T-helper 1 cell treated with Interleukin-12 subunit alpha and Interleukin-12 subunit beta and Interleukin-4 antibody, amounts not matched to agents 30 μg/mL and 1 μg/mL, for 36 hours (primary cell): ENCODE data around the gene MARS1.
"Not testable (repeated sequence)": the region's sequence is repeated elsewhere in the genome, so short reads cannot be mapped to it uniquely, and the experiment has no call there.

ENCODE experiments used
- H3K27ac Mint-ChIP-seq: one replicate; pipeline ENCODE4 v1.8.0; 2021; ENCODE audit warnings: mild to moderate bottlenecking, mixed read lengths
- H3K27me3 Mint-ChIP-seq: one replicate; pipeline ENCODE4 v1.8.0; 2021; ENCODE audit warnings: low read depth, mixed read lengths
- H3K36me3 Mint-ChIP-seq: one replicate; pipeline ENCODE4 v1.8.0; 2021; ENCODE audit warnings: low read depth, mixed read lengths
- H3K4me1 Mint-ChIP-seq: one replicate; pipeline ENCODE4 v1.8.0; 2021; ENCODE audit warnings: low read depth, mixed read lengths
- H3K4me3 Mint-ChIP-seq: one replicate; pipeline ENCODE4 v1.8.0; 2021; ENCODE audit warnings: mild to moderate bottlenecking, moderate library complexity, mixed read lengths
- H3K9me3 Mint-ChIP-seq: one replicate; pipeline ENCODE4 v1.8.0; 2021; ENCODE audit warnings: mixed read lengths

Gene MARS1

GRCh38 chr12:57488402-57489156 lies 711 bp downstream of the MARS1 start:
- Mint-ChIP-seq H3K27ac (peak overlapping the region; percentile 97), H3K27me3 (no peaks in the 10 kb centered on the region), H3K4me3 (peak overlapping the region; percentile 100), H3K4me1 (peaks cover 28% of the 10 kb centered on the region), H3K36me3 (peaks cover 35% of the 10 kb centered on the region), H3K9me3 (no peaks in the 10 kb centered on the region)

DNA sequence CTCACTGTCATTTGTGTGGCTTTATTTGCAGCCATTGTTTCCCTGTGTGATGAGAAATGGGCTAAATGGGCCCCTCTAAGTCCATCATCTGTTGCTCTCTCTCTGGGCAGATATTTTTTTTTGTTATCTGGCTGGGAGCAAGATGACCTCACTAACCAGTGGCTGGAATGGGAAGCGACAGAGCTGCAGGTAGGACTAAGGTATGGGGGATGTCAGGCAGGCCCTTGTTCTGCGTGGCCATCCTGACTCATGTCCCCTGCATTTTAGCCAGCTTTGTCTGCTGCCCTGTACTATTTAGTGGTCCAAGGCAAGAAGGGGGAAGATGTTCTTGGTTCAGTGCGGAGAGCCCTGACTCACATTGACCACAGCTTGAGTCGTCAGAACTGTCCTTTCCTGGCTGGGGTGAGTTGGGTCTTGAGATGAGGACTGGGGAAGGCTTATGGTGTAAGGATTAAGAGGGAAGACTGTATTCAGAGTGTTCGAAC lies 1.3 kb downstream of the MARS1 start:
- Mint-ChIP-seq H3K9me3 (no peaks in the 10 kb centered on the region), H3K27me3 (no peaks in the 10 kb centered on the region), H3K36me3 (peaks cover 35% of the 10 kb centered on the region), H3K27ac (peak overlapping the region; percentile 97), H3K4me3 (peak overlapping the region; percentile 100), H3K4me1 (peaks cover 28% of the 10 kb centered on the region)

DNA sequence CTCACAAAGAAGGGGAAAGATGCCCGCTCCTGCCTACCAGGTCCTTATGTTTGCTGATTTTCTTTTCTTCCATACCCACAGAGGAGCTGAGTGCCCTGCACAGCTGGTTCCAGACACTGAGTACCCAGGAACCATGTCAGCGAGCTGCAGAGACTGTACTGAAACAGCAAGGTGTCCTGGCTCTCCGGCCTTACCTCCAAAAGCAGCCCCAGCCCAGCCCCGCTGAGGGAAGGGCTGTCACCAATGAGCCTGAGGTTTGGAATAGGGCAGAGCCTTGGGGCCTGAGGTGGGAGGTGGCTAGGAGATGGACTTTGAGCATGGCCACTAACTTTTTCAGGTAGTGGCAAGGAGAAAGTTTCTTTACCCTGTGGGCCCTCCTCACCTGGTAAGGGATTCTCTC lies 2.3 kb downstream of the MARS1 start:
- no peak overlapping the region for H3K27ac Mint-ChIP-seq
- H3K36me3 Mint-ChIP-seq = peaks cover 35% of the 10 kb centered on the region
- H3K27me3 Mint-ChIP-seq = no peaks in the 10 kb centered on the region
- no peak overlapping the region for H3K4me3 Mint-ChIP-seq
- H3K9me3 Mint-ChIP-seq = no peaks in the 10 kb centered on the region
- peaks cover 28% of the 10 kb centered on the region for H3K4me1 Mint-ChIP-seq

- H3K36me3 Mint-ChIP-seq = peaks cover 39% of the 10 kb centered on the region
- H3K27me3 Mint-ChIP-seq = no peaks in the 10 kb centered on the region
- no peaks in the 10 kb centered on the region for H3K9me3 Mint-ChIP-seq
- H3K27ac Mint-ChIP-seq = peak overlapping the region; percentile 75
- H3K4me3 Mint-ChIP-seq = peak overlapping the region; percentile 38
- peaks cover 28% of the 10 kb centered on the region for H3K4me1 Mint-ChIP-seq
Measured at GRCh38 chr12:57491393-57492280, 3.8 kb downstream of the MARS1 start.

DNA sequence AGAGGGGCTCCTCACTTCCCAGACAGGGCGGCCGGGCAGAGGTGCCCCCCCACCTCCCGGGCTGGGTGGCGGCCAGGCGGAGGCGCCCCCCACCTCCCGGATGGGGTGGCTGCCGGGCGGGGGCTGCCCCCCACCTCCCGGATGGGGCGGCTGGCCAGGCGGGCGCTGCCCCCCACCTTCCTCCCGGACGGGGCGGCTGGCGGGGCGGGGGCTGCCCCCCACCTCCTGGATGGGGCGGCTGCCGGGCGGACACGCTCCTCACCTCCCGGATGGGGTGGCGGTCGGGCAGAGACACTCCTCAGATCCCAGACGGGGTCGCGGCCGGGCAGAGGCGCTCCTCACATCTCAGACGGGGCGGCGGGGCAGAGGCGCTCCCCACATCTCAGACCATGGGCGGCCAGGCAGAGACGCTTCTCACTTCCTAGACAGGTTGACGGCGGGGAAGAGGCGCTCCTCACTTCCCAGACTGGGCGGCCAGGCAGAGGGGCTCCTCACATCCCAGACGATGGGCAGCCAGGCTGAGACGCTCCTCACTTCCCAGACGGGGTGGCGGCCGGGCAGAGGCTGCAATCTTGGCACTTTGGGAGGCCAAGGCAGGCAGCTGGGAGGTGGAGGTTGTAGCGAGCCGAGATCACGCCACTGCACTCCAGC lies 7.3 kb downstream of the MARS1 start:
- H3K9me3 Mint-ChIP-seq, H3K27me3 Mint-ChIP-seq, H3K27ac Mint-ChIP-seq, H3K4me3 Mint-ChIP-seq: not testable (repeated sequence)
- Mint-ChIP-seq H3K36me3 (peaks cover 46% of the 10 kb centered on the region), H3K4me1 (peaks cover 11% of the 10 kb centered on the region)

DNA sequence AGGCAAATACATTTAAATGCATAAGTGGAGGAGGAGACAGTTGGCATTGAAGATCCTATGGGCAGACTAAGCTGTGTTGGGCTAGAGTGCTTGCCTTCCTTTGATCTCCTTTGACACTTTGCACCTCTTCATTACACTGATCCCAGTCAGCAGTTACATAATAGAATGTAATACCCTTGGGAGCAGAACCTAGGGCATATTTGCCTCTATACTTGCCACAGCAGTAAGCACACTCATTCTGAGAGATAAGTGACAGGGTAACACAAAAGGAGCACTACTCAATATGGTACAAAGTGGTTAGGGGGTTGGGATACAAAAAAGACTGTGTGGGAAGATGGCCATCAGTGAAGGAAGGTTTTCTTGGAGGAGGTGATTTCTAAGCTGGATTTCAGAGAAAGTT lies 9.0 kb downstream of the MARS1 start:
- no peaks in the 10 kb centered on the region for H3K9me3 Mint-ChIP-seq
- no peak overlapping the region for H3K4me3 Mint-ChIP-seq
- no peak overlapping the region for H3K27ac Mint-ChIP-seq
- peaks cover 11% of the 10 kb centered on the region for H3K4me1 Mint-ChIP-seq
- peaks cover 47% of the 10 kb centered on the region for H3K36me3 Mint-ChIP-seq
- no peaks in the 10 kb centered on the region for H3K27me3 Mint-ChIP-seq

- H3K4me1 Mint-ChIP-seq = peaks cover 11% of the 10 kb centered on the region
- H3K4me3 Mint-ChIP-seq = no peak overlapping the region
- no peak overlapping the region for H3K27ac Mint-ChIP-seq
- no peaks in the 10 kb centered on the region for H3K9me3 Mint-ChIP-seq
- no peaks in the 10 kb centered on the region for H3K27me3 Mint-ChIP-seq
- peaks cover 50% of the 10 kb centered on the region for H3K36me3 Mint-ChIP-seq
Measured at GRCh38 chr12:57497223-57498131, 9.6 kb downstream of the MARS1 start.

GRCh38 chr12:57498132-57498502 lies 10.2 kb downstream of the MARS1 start:
- Mint-ChIP-seq H3K27me3 (no peaks in the 10 kb centered on the region), H3K4me3 (no peak overlapping the region), H3K36me3 (peaks cover 47% of the 10 kb centered on the region), H3K27ac (no peak overlapping the region), H3K9me3 (no peaks in the 10 kb centered on the region), H3K4me1 (peaks cover 9% of the 10 kb centered on the region)

DNA sequence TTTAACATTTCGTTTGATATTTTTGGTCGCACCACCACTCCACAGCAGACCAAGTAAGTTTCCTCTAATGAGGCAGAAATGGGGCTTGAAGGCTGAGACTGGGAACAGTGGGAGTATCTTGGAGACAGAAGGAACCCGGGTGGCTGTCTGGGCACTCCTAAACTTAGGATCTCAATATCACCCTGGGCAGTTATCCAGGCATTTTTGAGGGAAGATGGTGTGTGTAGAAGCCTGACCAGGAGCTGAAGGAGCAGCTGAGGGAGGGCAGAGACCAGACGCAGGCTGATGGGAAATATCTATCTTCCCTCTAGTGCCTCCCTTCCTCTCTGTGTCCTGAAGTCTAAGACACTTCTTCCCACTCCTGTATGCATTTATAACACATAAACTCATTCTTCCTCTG lies 10.7 kb downstream of the MARS1 start:
- Mint-ChIP-seq H3K4me1 (peaks cover 9% of the 10 kb centered on the region), H3K36me3 (peaks cover 48% of the 10 kb centered on the region)

GRCh38 chr12:57500213-57500612 lies 12.3 kb downstream of the MARS1 start:
- no peak overlapping the region for H3K27ac Mint-ChIP-seq
- peaks cover 53% of the 10 kb centered on the region for H3K36me3 Mint-ChIP-seq
- no peaks in the 10 kb centered on the region for H3K9me3 Mint-ChIP-seq
- peaks cover 9% of the 10 kb centered on the region for H3K4me1 Mint-ChIP-seq
- no peaks in the 10 kb centered on the region for H3K27me3 Mint-ChIP-seq
- H3K4me3 Mint-ChIP-seq = no peak overlapping the region

More for the DNA sequence above, 10.7 kb downstream of the MARS1 start:
- H3K9me3 Mint-ChIP-seq = no peaks in the 10 kb centered on the region
- no peaks in the 10 kb centered on the region for H3K27me3 Mint-ChIP-seq
- H3K27ac Mint-ChIP-seq = no peak overlapping the region
- H3K4me3 Mint-ChIP-seq = no peak overlapping the region

GRCh38 chr12:57502311-57502969 lies 14.6 kb downstream of the MARS1 start:
- peaks cover 48% of the 10 kb centered on the region for H3K36me3 Mint-ChIP-seq
- not testable (repeated sequence) for H3K27me3 Mint-ChIP-seq, H3K4me1 Mint-ChIP-seq, H3K4me3 Mint-ChIP-seq, H3K9me3 Mint-ChIP-seq, H3K27ac Mint-ChIP-seq

GRCh38 chr12:57506541-57506940 lies 18.7 kb downstream of the MARS1 start:
- not testable (repeated sequence) for H3K27me3 Mint-ChIP-seq, H3K4me1 Mint-ChIP-seq, H3K4me3 Mint-ChIP-seq, H3K9me3 Mint-ChIP-seq, H3K27ac Mint-ChIP-seq
- H3K36me3 Mint-ChIP-seq = peaks cover 31% of the 10 kb centered on the region

DNA sequence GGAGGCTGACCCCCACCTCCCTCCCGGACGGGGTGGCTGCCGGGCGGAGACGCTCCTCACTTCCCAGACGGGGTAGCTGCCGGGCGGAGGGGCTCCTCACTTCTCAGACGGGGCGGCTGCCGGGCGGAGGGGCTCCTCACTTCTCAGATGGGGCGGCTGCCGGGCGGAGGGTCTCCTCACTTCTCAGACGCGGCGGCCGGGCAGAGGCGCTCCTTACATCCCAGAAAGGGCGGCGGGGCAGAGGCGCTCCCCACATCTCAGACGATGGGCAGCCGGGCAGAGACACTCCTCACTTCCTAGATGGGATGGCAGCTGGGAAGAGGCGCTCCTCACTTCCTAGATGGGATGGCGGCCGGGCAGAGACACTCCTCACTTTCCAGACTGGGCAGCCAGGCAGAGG lies 19.9 kb downstream of the MARS1 start:
- not testable (repeated sequence) for H3K27ac Mint-ChIP-seq
- peaks cover 39% of the 10 kb centered on the region for H3K36me3 Mint-ChIP-seq

More for the DNA sequence above, 19.9 kb downstream of the MARS1 start:
- H3K9me3 Mint-ChIP-seq, H3K27me3 Mint-ChIP-seq, H3K4me1 Mint-ChIP-seq, H3K4me3 Mint-ChIP-seq: not testable (repeated sequence)
